Hepatocyte (in vitro differentiated cells): Measurements from ENCODE around the gene ZNF648. TPM values are rescaled to one million over a fixed set of nuclear protein-coding genes. Genes with fewer than 3 reads are reported as not detected.

Source experiments
- DNase-seq: peaks from one replicate; pipeline ENCODE4 v3.0.0-alpha.2; 2016; ENCODE audit warnings: low spot score
- H2AFZ ChIP-seq: fragments of 200-600 bp; sonication (generic); 2 replicates; pipeline ENCODE4 v1.6.0; 2016; ENCODE audit warnings: antibody characterized with exemption, mild to moderate bottlenecking
- H3K27ac ChIP-seq: fragments of 200-600 bp; sonication (generic); 2 replicates; pipeline ENCODE4 v1.5.1; 2016; ENCODE audit warnings: mild to moderate bottlenecking
- H3K27me3 ChIP-seq: fragments of 200-600 bp; sonication (generic); 2 replicates; pipeline ENCODE4 v1.6.1; 2016
- H3K36me3 ChIP-seq: fragments of 200-600 bp; sonication (generic); replicated peaks from 2 replicates; pipeline ENCODE4 v1.5.1; 2016; ENCODE audit warnings: low read depth; ENCODE audit not compliant: insufficient read depth
- H3K4me1 ChIP-seq: fragments of 200-600 bp; sonication (generic); 2 replicates; pipeline ENCODE4 v1.5.1; 2016; ENCODE audit warnings: mild to moderate bottlenecking, moderate library complexity; ENCODE audit not compliant: insufficient read depth
- H3K4me2 ChIP-seq: fragments of 200-600 bp; sonication (generic); 2 replicates; pipeline ENCODE4 v1.6.0; 2016
- H3K4me3 ChIP-seq: fragments of 200-600 bp; sonication (generic); 2 replicates; pipeline ENCODE4 v1.5.1; 2016; ENCODE audit warnings: mild to moderate bottlenecking
- H3K79me2 ChIP-seq: fragments of 200-600 bp; sonication (generic); 2 replicates; pipeline ENCODE4 v1.6.0; 2017; ENCODE audit warnings: mild to moderate bottlenecking
- H3K9me2 ChIP-seq: fragments of 200-600 bp; sonication (generic); replicated peaks from 2 replicates; pipeline ENCODE4 v1.6.0; 2017; ENCODE audit warnings: mild to moderate bottlenecking; ENCODE audit not compliant: insufficient read depth
- H3K9me3 ChIP-seq: fragments of 200-600 bp; sonication (generic); 2 replicates; pipeline ENCODE4 v1.5.1; 2016; ENCODE audit warnings: low read depth, mild to moderate bottlenecking
- H4K20me1 ChIP-seq: fragments of 200-600 bp; sonication (generic); 2 replicates; pipeline ENCODE4 v1.6.0; 2016; ENCODE audit warnings: mild to moderate bottlenecking; ENCODE audit not compliant: insufficient read depth, poor library complexity, severe bottlenecking
- CTCF ChIP-seq: fragments of 200-600 bp; sonication (generic); IDR thresholded peaks from 2 replicates; pipeline ENCODE4 v1.5.1; 2016; ENCODE audit warnings: antibody characterized with exemption, mild to moderate bottlenecking; ENCODE audit not compliant: poor library complexity
- EZH2 ChIP-seq: fragments of 200-600 bp; sonication (generic); IDR thresholded peaks from 2 replicates; pipeline ENCODE4 v1.6.1; 2016; ENCODE audit warnings: antibody characterized with exemption, mild to moderate bottlenecking, borderline replicate concordance
- EZH2phosphoT487 ChIP-seq: fragments of 200-600 bp; sonication (generic); IDR thresholded peaks from one replicate; pipeline ENCODE4 v1.6.1; 2018; ENCODE audit warnings: antibody characterized with exemption, mild to moderate bottlenecking, low read depth, moderate library complexity; ENCODE audit not compliant: unreplicated experiment, severe bottlenecking
- WGBS: methylation state at CpG from one replicate; pipeline ENCODE4 v1.1.6; 2016; ENCODE audit warnings: low lambda C conversion rate; ENCODE audit errors: missing lambda C conversion rate; 5-methylcytosine and 5-hydroxymethylcytosine counted together
- polyA plus RNA-seq: library from polyadenylated mRNA; unstranded; fragments of >200 nt; fragmentation: Nextera tagmentation; extraction: Ambion mirVana; gene quantifications from 2 replicates; pipeline ENCODE4 v1.2.1, GENCODE V29; 2016
- total RNA-seq: library from RNA; depleted of rRNA; stranded (reverse); fragments of >200 nt; gene quantifications from 2 replicates; pipeline ENCODE4 v1.2.3, GENCODE V29; 2014

Gene ZNF648
- total and polyA plus RNA-seq, 2 experiments from 2014 or later = 0.23 TPM; not detected in 1

- no peaks in the 10 kb centered on the region for H3K79me2 ChIP-seq
- no peaks in the 10 kb centered on the region for H3K4me1 ChIP-seq
- no peaks in the 10 kb centered on the region for H3K27me3 ChIP-seq
- no peak overlapping the region for H3K4me3 ChIP-seq
- DNase-seq = peak; percentile 56
- no peaks in the 10 kb centered on the region for H4K20me1 ChIP-seq
- H3K36me3 ChIP-seq = no peaks in the 10 kb centered on the region
- no peak overlapping the region for H3K4me2 ChIP-seq
- H3K9me3 ChIP-seq = no peaks in the 10 kb centered on the region
- H3K9me2 ChIP-seq = no peaks in the 10 kb centered on the region
- H2AFZ ChIP-seq = no peak overlapping the region
- H3K27ac ChIP-seq = no peak overlapping the region
- WGBS = 42% methylated on average over 4 of the region's 4 CpGs
- TF ChIP-seq CTCF = peak; percentile 34
- no peak for TF ChIP-seq EZH2
These were observed 6.7 kb downstream of the ZNF648 start for GRCh38 chr1:182054698-182055326.

DNA sequence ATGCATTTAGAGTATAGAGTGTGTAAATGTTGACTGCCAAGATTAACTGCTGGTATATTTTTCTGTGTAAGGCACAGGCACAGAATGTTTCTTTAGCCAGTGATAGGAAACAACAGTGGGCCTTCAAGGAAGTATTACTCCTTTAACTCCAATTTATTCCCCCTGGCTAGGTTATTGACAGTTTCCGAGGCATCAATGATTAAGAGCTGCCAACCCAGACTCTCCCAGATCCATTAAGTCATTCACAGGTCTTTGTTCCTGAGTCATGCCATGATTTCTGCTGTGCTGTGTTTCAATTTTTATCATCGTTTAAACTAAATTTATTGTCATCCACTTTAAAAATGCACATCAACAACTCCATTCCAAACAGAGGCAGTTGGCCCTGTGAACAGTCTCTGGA lies 9.2 kb downstream of the ZNF648 start:
- whole genome bisulfite sequencing = 93% methylated on average over 2 of the region's 2 CpGs
- no peaks in the 10 kb centered on the region for H3K79me2 ChIP-seq
- no peak overlapping the region for H3K4me2 ChIP-seq
- no peak overlapping the region for H2AFZ ChIP-seq
- no peaks in the 10 kb centered on the region for H3K9me3 ChIP-seq
- DNase-seq = no peak
- no peaks in the 10 kb centered on the region for H3K36me3 ChIP-seq
- no peaks in the 10 kb centered on the region for H3K9me2 ChIP-seq
- no peak overlapping the region for H3K4me3 ChIP-seq
- H4K20me1 ChIP-seq = no peaks in the 10 kb centered on the region
- no peak overlapping the region for H3K27ac ChIP-seq
- TF ChIP-seq EZH2phosphoT487 (no peak), CTCF (no peak), EZH2 (no peak)
- no peaks in the 10 kb centered on the region for H3K27me3 ChIP-seq
- H3K4me1 ChIP-seq = no peaks in the 10 kb centered on the region

GRCh38 chr1:182051938-182052337 lies 9.6 kb downstream of the ZNF648 start:
- TF ChIP-seq EZH2phosphoT487 (no peak), EZH2 (no peak), CTCF (no peak)
- Histone ChIP-seq H3K79me2 (no peaks in the 10 kb centered on the region), H2AFZ (no peak overlapping the region), H3K36me3 (no peaks in the 10 kb centered on the region), H3K4me2 (no peak overlapping the region), H3K9me2 (no peaks in the 10 kb centered on the region), H3K4me1 (no peaks in the 10 kb centered on the region), H3K9me3 (no peaks in the 10 kb centered on the region), H3K4me3 (no peak overlapping the region), H4K20me1 (no peaks in the 10 kb centered on the region), H3K27me3 (no peaks in the 10 kb centered on the region), H3K27ac (no peak overlapping the region)
- DNase-seq = no peak
- 84% methylated on average over 1 of the region's 1 CpG for WGBS
